Natural killer cell (primary cell): Measurements from ENCODE around the gene CAPN10. TPM values are rescaled to one million over a fixed set of nuclear protein-coding genes. Genes with fewer than 3 reads are reported as not detected.

ENCODE experiments used
- ATAC-seq, 3 donors: fragments of 150-1000 bp in 2 of 3; fragments of 200-7000 bp in 1 of 3; cut with Tn5 transposase; 1 replicate in 1 of 3; 2 replicates in 2 of 3; pipeline ENCODE4 v1.10.0; 2021; ENCODE audit warnings: mild to moderate bottlenecking in 2 of 3, moderate library complexity in 2 of 3
- DNase-seq, 2 donors: peaks; one replicate each; pipeline versions ENCODE4 v3.0.0 to v3.0.0-alpha.2; 2013 to 2021; ENCODE audit warnings: mixed read lengths in 1 of 2
- H3K27ac ChIP-seq: one replicate; pipeline ENCODE4 v1.5.1; 2013; ENCODE audit warnings: mild to moderate bottlenecking, low read length
- H3K27me3 ChIP-seq: one replicate; pipeline ENCODE4 v1.6.1; 2013; ENCODE audit warnings: low read length; ENCODE audit not compliant: control insufficient read depth, insufficient read depth
- H3K36me3 ChIP-seq: one replicate; pipeline ENCODE4 v1.6.1; 2013; ENCODE audit warnings: low read length; ENCODE audit not compliant: control insufficient read depth, insufficient read depth
- H3K4me1 ChIP-seq: one replicate; pipeline ENCODE4 v1.6.1; 2013; ENCODE audit warnings: low read length; ENCODE audit not compliant: control insufficient read depth, insufficient read depth
- H3K4me3 ChIP-seq: one replicate; pipeline ENCODE4 v1.5.1; 2013; ENCODE audit warnings: low read length
- H3K9me3 ChIP-seq: one replicate; pipeline ENCODE4 v1.6.1; 2013; ENCODE audit warnings: low read length; ENCODE audit not compliant: control insufficient read depth, insufficient read depth
- H3K27ac Mint-ChIP-seq, 2 donors: one replicate each; pipeline ENCODE4 v1.8.0; 2022; ENCODE audit warnings: mild to moderate bottlenecking in 2 of 2, mixed read lengths in 2 of 2, moderate library complexity in 1 of 2
- H3K27me3 Mint-ChIP-seq, 2 donors: one replicate each; pipeline ENCODE4 v1.8.0; 2022; ENCODE audit warnings: low read depth in 2 of 2, mixed read lengths in 2 of 2
- H3K36me3 Mint-ChIP-seq: one replicate; pipeline ENCODE4 v1.8.0; 2022; ENCODE audit warnings: mixed read lengths
- H3K4me1 Mint-ChIP-seq, 2 donors: one replicate each; pipeline ENCODE4 v1.8.0; 2022; ENCODE audit warnings: mixed read lengths in 2 of 2
- H3K4me3 Mint-ChIP-seq: one replicate; pipeline ENCODE4 v1.8.0; 2022; ENCODE audit warnings: mild to moderate bottlenecking, moderate library complexity, mixed read lengths
- H3K9me3 Mint-ChIP-seq, 2 donors: one replicate each; pipeline ENCODE4 v1.8.0; 2022; ENCODE audit warnings: mixed read lengths in 2 of 2
- WGBS: methylation state at CpG from one replicate; pipeline ENCODE4 v1.1.7; 2013; ENCODE audit warnings: missing lambda C conversion rate; ENCODE audit not compliant: insufficient coverage; 5-methylcytosine and 5-hydroxymethylcytosine counted together
- intact Hi-C: fragments of 100-400 bp; cut with micrococcal nuclease; formaldehyde crosslinking; loops from one replicate; pipeline ENCODE4 v1.14.2; 2022
- total RNA-seq, 4 donors: library from RNA; stranded (reverse); fragments of 120-200 nt in 1 of 4; gene quantifications; one replicate each; pipeline versions ENCODE4 v1.2.3 to v1.2.4, GENCODE V29; 2013 to 2022
- TF ChIP-seq, protein P1 (sequence below): fragments of 200-600 bp; IDR thresholded peaks from one replicate; pipeline ENCODE4 v1.8.0; 2022; ENCODE audit warnings: antibody characterized with exemption

CAPN10 gene
- total RNA-seq, 3 donors from 2014 or later (not counting 1 experiment from before 2014, with no cell fraction given) = 69.3 to 95.1 (median 91.0) TPM

DNA sequence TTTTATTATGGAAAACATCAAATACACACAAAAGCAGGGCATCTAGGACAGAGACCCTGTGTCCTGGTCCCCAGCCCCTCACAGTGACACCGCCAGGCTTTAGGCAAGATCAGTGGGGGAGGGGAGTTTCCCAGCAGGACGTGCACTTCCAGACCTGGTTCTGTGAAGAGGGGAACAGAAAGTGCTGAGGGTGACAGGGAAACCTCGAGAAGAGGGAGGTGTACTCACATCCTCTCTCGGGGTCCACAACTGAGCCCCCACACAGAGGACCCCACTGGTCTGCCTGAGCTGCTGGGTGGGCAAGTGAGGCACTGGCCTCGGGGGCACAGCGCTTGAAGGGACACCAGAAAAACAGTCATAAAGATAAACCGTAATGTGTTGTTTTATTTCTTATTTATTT, 34.3 kb downstream of the CAPN10 start:
- Histone ChIP-seq H3K36me3 (no peaks in the 10 kb centered on the region), H3K27me3 (no peaks in the 10 kb centered on the region), H3K4me1 (peaks cover 67% of the 10 kb centered on the region), H3K9me3 (no peaks in the 10 kb centered on the region), H3K27ac (peak overlapping the region; percentile 81), H3K4me3 (no peak overlapping the region)
- TF ChIP-seq, protein P1, sequence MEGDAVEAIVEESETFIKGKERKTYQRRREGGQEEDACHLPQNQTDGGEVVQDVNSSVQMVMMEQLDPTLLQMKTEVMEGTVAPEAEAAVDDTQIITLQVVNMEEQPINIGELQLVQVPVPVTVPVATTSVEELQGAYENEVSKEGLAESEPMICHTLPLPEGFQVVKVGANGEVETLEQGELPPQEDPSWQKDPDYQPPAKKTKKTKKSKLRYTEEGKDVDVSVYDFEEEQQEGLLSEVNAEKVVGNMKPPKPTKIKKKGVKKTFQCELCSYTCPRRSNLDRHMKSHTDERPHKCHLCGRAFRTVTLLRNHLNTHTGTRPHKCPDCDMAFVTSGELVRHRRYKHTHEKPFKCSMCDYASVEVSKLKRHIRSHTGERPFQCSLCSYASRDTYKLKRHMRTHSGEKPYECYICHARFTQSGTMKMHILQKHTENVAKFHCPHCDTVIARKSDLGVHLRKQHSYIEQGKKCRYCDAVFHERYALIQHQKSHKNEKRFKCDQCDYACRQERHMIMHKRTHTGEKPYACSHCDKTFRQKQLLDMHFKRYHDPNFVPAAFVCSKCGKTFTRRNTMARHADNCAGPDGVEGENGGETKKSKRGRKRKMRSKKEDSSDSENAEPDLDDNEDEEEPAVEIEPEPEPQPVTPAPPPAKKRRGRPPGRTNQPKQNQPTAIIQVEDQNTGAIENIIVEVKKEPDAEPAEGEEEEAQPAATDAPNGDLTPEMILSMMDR = no peak
- Mint-ChIP-seq H3K9me3 (no peaks in the 10 kb centered on the region), H3K4me3 (peak overlapping the region; percentile 75), H3K27me3 (no peaks in the 10 kb centered on the region), H3K36me3 (no peaks in the 10 kb centered on the region), H3K27ac (peak overlapping the region; percentile 91 to 95), H3K4me1 (peaks cover 30 to 56% of the 10 kb centered on the region in 2 donors)
- WGBS = 34% methylated on average over 6 of the region's 7 CpGs
- ATAC-seq (no peak), DNase-seq (peak in 1 of 2 donors; percentile 39)
- intact Hi-C loops = loop anchor here (5.0 kb wide), 2 partner anchors 36 to 66 kb away; no protein-coding TSS in a partner anchor

DNA sequence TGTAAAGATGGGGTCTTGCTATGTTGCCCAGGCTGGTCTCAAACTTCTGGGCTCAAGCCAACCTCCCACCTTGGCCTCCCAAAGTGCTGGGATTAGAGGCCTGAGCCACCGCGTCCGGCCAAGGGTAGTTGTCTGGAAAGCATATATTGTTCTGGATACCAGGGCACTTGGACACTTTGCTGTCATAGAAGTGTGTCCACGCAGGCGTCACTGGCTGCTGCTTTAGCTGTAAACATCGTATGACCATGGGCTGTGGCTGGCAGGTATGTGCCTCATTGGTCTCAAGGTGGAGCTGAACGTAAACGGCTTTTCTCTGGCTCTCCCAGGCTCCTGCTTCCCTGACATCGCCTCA, 35.5 kb downstream of the CAPN10 start:
- H3K9me3 ChIP-seq = no peaks in the 10 kb centered on the region
- peak in 1 of 2 donors; percentile 28 for DNase-seq
- H3K4me1 Mint-ChIP-seq = peaks cover 30 to 63% of the 10 kb centered on the region in 2 donors
- no peak for ATAC-seq
- H3K27me3 Mint-ChIP-seq = no peaks in the 10 kb centered on the region
- no peaks in the 10 kb centered on the region for H3K36me3 Mint-ChIP-seq
- H3K36me3 ChIP-seq = no peaks in the 10 kb centered on the region
- TF ChIP-seq, protein P1 = no peak
- H3K4me3 Mint-ChIP-seq = peak overlapping the region; percentile 75
- no peak overlapping the region for H3K4me3 ChIP-seq
- peaks cover 79% of the 10 kb centered on the region for H3K4me1 ChIP-seq
- 74% methylated on average over 9 of the region's 9 CpGs for WGBS
- intact Hi-C loops = loop anchor here (5.0 kb wide), 2 partner anchors 35 to 65 kb away; no protein-coding TSS in a partner anchor
- H3K27ac Mint-ChIP-seq = peak overlapping the region; percentile 91 to 95
- H3K9me3 Mint-ChIP-seq = no peaks in the 10 kb centered on the region
- H3K27me3 ChIP-seq = no peaks in the 10 kb centered on the region
- H3K27ac ChIP-seq = peak overlapping the region; percentile 81

DNA sequence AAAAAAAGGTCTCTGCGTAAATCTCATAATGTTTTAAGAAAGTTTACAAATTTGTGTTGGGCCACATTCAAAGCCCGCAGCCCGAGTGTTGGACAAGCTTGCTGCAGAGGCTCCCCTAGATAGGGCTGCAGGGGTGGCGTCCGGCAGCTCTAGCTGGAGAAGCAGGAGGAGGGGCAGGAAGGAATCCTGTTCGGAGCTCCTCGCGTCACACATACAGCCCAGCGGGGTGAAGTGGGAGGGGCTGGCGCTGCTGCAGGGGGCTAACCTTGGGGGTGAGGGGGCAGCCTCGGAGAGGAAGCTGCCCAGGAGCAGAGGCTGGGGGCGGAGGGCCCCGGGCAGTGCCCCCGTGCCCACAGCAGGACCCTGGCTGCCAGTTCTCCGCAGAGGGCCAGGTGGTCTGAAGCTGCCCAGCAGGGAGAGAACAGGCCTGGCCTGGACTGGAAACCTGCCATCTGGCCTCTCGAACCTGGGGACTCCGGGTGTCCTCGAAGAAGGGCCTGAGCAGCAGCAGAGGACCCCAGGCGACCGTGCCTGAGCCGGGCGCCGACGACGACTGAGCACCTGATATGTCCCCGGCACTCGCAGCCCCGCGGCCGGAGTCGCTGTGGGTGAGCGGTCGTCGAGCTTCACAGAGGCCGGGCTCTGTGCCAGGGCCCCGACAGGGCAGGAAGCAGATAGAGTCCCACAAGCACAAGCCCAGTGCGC, 36.1 kb downstream of the CAPN10 start:
- WGBS = 11% methylated on average over 37 of the region's 37 CpGs
- intact Hi-C loops = loop anchor here (5.0 kb wide), 2 partner anchors 35 to 65 kb away; no protein-coding TSS in a partner anchor
- H3K36me3 ChIP-seq = no peaks in the 10 kb centered on the region
- TF ChIP-seq, protein P1 = no peak
- DNase-seq (peak in 1 of 2 donors; percentile 85), ATAC-seq (peak in 2 of 3 donors; percentile 12 to 35)
- Mint-ChIP-seq H3K36me3 (no peaks in the 10 kb centered on the region), H3K27ac (peak overlapping the region; percentile 91 to 95), H3K27me3 (no peaks in the 10 kb centered on the region), H3K4me3 (peak overlapping the region; percentile 77), H3K9me3 (no peaks in the 10 kb centered on the region), H3K4me1 (peaks cover 30 to 63% of the 10 kb centered on the region in 2 donors)
- H3K9me3 ChIP-seq = no peaks in the 10 kb centered on the region
- H3K27ac ChIP-seq = peak overlapping the region; percentile 81
- H3K4me3 ChIP-seq = no peak overlapping the region
- no peaks in the 10 kb centered on the region for H3K27me3 ChIP-seq
- H3K4me1 ChIP-seq = peaks cover 82% of the 10 kb centered on the region
